AG04449 (cell line): ENCODE data around the gene TMEM11.
A peak's percentile ranks its signal among the peaks of the same experiment; 100 is the strongest.

Experiments used
- CTCF ChIA-PET: fragments of 350-600 bp; formaldehyde crosslinking; extraction: SDS; loops from one replicate; lab custom pipeline; 2021; ENCODE audit warnings: antibody characterized with exemption; lab: Yijun Ruan, JAX
- POLR2A ChIA-PET: fragments of 400-600, 350-600 bp; formaldehyde crosslinking; extraction: SDS; loops from one replicate; lab custom pipeline; 2020; ENCODE audit warnings: antibody characterized with exemption, inconsistent platforms; lab: Yijun Ruan, JAX
- DNase-seq: peaks from one replicate; pipeline ENCODE4 v3.0.0-alpha.2; 2010; ENCODE audit warnings: low read depth, low spot score
- H3K4me3 ChIP-seq: 2 replicates; pipeline ENCODE4 v1.5.1; 2011; ENCODE audit warnings: low read depth, mild to moderate bottlenecking, control low read depth, low read length
- TF ChIP-seq, protein P1 (sequence below): IDR thresholded peaks from one replicate; pipeline ENCODE4 v1.5.1; 2011; ENCODE audit warnings: mild to moderate bottlenecking, moderate library complexity, low read length, control low read depth, inconsistent platforms; ENCODE audit not compliant: insufficient read depth; ENCODE audit errors: missing control alignments

The TMEM11 gene

DNA sequence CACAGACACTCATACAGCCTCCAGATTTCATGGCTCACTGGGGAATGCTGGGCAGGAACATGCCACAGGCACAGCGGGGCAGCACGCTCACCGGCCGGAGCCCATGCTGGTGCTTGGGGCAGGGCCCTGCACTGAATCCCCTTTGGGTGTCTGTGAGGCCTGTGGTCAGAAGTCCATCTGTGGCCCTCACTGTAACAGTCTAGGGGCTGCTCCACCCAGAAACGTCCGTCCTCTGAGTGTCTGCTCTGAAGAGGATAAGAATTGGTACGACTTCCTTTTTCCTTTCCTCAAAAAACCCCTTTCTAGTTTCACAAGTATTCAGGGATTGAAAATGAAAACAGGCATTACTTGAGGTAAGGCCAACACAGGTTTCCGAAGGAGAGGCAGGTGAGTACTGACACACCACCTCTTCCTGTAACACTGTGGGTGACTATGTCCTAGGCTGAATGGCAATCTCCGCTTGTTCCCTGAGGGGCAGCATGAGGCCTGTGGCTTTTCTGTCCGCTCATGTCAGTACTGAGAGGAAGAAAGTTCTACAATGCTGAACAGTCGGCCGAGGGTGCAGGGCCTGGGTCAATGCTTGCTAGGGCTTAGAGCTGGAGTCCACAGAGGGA lies 42.5 kb downstream of the TMEM11 start:
- CTCF ChIA-PET, result interaction anchor here (1.6 kb wide), 1 partner anchor 52 kb away, joined by 4 read pairs; no protein-coding TSS in a partner anchor
- POLR2A ChIA-PET, result no interaction called here
- DNase-seq, result no peak
- TF ChIP-seq, protein P1, sequence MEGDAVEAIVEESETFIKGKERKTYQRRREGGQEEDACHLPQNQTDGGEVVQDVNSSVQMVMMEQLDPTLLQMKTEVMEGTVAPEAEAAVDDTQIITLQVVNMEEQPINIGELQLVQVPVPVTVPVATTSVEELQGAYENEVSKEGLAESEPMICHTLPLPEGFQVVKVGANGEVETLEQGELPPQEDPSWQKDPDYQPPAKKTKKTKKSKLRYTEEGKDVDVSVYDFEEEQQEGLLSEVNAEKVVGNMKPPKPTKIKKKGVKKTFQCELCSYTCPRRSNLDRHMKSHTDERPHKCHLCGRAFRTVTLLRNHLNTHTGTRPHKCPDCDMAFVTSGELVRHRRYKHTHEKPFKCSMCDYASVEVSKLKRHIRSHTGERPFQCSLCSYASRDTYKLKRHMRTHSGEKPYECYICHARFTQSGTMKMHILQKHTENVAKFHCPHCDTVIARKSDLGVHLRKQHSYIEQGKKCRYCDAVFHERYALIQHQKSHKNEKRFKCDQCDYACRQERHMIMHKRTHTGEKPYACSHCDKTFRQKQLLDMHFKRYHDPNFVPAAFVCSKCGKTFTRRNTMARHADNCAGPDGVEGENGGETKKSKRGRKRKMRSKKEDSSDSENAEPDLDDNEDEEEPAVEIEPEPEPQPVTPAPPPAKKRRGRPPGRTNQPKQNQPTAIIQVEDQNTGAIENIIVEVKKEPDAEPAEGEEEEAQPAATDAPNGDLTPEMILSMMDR, result no peak
- no peak overlapping the region for H3K4me3 ChIP-seq

DNA sequence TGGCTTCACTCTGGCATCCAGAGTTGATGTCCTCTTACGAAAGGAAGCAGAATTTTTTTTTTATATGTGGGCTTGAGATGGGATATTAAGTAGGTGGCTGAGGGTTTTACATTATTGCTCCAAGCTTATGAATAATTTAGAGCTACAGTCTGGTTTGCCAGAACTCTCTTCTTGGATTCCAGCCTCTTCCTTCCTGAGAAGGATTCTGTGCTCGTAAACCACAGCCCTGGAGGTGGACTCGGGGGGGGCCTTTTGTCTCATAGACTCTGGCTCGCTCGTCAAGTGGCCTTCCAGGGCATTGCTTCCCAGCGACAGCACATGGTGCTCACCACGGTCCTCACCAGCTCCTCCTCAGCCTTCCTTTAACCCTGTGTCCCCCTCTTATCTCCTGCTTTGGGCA lies 43.2 kb downstream of the TMEM11 start:
- no peak overlapping the region for H3K4me3 ChIP-seq
- TF ChIP-seq, protein P1, result no peak
- POLR2A ChIA-PET, result no interaction called here
- CTCF ChIA-PET, result interaction anchor here (1.6 to 1.9 kb wide), 2 partner anchors 42 to 51 kb away, joined by 4 to 5 read pairs; no protein-coding TSS in a partner anchor
- no peak for DNase-seq

DNA sequence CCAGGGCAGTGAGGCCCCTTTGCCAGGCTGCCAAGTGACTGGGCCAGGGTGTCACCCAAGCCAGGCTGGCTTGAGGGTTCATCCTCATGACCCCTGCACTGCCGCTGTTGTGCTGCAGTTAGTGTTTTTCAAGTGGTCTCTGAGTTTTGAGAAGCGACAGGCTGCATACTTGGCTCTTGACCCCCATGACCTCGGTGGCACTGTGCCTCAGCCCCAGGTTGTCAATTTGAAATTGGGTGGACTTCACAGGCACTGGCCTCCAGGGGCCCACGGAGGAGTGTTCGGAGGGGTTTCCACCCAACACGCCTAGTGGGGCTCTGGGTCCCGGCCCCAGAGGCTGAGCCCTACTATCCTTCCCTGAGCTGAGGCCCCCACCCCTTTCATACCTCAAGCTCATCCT lies 44.5 kb downstream of the TMEM11 start:
- ChIA-PET POLR2A (no interaction called here), CTCF (interaction anchor here (1.4 to 1.9 kb wide), 2 partner anchors 15 to 41 kb away, joined by 3 to 5 read pairs; no protein-coding TSS in a partner anchor)
- DNase-seq, result no peak

DNA sequence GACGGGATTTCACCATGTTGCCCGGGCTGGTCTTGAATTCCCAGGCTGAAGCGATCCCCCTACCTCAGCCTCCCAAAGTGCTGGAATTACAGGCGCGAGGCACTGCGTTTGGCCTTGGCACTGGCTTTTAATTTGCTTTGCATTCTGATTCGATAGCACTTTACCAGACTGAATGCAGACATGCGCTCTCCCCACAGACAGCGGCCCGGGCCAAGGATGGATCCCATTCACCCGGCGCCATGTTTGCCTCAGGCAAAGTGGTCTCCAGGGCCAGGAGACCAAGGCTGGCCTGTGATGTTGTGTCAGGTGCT lies 45.5 kb downstream of the TMEM11 start:
- no peak overlapping the region for H3K4me3 ChIP-seq
- DNase-seq, result no peak
- ChIA-PET CTCF (no interaction called here), POLR2A (no interaction called here)
- TF ChIP-seq, protein P1, result no peak

More for the DNA sequence above, 44.5 kb downstream of the TMEM11 start:
- no peak overlapping the region for H3K4me3 ChIP-seq
- TF ChIP-seq, protein P1, result no peak

DNA sequence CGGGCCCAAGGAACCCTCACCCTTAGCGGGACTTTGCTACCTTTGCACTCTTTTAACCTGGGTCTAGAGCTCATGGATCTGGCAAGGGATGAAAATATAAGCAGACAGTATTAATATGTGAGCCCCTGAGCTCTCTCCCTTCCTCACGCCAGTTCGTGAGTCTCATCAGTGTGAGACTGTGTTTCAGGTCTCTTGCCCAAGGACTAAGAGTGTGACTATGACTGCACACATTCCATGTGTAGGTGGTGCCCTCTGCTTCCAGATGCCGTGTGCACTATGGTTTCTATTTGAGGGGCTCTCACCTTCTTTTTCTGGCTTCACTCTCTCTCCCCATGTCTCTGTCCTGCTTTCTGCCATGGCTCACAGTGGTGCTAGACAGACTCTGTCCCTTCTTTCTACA lies 46.7 kb downstream of the TMEM11 start:
- TF ChIP-seq, protein P1, result no peak
- ChIA-PET POLR2A (interaction anchor here (1.0 to 1.5 kb wide), 3 partner anchors 46 to 119 kb away, joined by 3 to 4 read pairs (median 3); no protein-coding TSS in a partner anchor), CTCF (interaction anchor here (0.7 to 2.5 kb wide), 4 partner anchors 8 to 344 kb away, joined by 3 to 18 read pairs (median 4); no protein-coding TSS in a partner anchor)
- DNase-seq, result peak; percentile 7
- H3K4me3 ChIP-seq, result no peak overlapping the region

DNA sequence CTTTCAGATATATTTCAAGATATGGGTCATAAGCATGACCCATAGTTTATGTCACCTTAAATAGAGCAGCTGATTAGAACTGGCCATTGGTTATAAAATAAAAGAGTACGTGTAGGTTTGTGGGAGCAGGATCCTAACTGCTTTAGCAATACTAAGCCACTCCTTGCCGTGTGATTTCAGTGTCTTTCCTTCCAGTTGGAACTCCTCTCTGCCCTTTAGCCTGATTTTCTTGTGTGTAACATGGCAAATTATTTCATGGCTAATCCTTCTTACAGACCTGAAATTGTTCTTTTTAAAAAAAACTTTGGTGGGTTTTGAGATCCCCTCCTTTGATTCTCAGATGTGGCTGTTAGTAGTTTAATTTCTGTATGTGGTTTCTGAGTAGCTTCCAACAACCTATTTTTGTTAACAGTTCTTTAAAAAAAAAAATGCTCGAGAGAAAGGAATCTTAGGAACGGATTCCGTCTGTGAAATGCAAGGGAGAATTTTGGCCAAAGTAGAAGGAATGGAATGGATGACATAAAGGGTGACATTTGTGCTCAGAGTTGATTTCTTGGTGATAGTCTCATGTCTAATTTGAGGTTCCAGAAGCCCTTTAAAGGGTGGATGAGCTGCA lies 47.3 kb downstream of the TMEM11 start:
- TF ChIP-seq, protein P1, result no peak
- CTCF ChIA-PET, result interaction anchor here (0.7 to 2.5 kb wide), 3 partner anchors 9 to 47 kb away, joined by 3 to 18 read pairs (median 4); no protein-coding TSS in a partner anchor
- H3K4me3 ChIP-seq, result no peak overlapping the region
- POLR2A ChIA-PET, result interaction anchor here (1.0 to 1.5 kb wide), 3 partner anchors 46 to 120 kb away, joined by 3 to 4 read pairs (median 3); no protein-coding TSS in a partner anchor
- peak; percentile 59 for DNase-seq
